HEK293 (cell line): ENCODE results near the gene UBA3.

Source experiments
- CTCF ChIA-PET: fragments of 350-600 bp; formaldehyde crosslinking; extraction: SDS; loops from one replicate; lab custom pipeline; 2021; ENCODE audit warnings: antibody characterized with exemption; lab: Yijun Ruan, JAX
- POLR2A ChIA-PET: fragments of 300-600 bp; formaldehyde crosslinking; extraction: SDS; loops from one replicate; lab custom pipeline; 2020; ENCODE audit warnings: antibody characterized with exemption, inconsistent platforms; lab: Yijun Ruan, JAX
- H3K27ac ChIP-seq: fragments of 200-500 bp; sonication (Bioruptor generic); 2 replicates; pipeline ENCODE4 v1.5.1; 2014; ENCODE audit warnings: low read depth, low read length, control low read depth, inconsistent platforms; ENCODE audit errors: extremely low read depth
- H3K36me3 ChIP-seq, 2 experiments: fragments of 200-500 bp in 1 of 2; sonication (Bioruptor generic) in 1 of 2; 1 replicate in 1 of 2; 2 replicates in 1 of 2; pipeline ENCODE4 v1.5.1; 2014 to 2017; ENCODE audit warnings: inconsistent platforms in 2 of 2, low read length in 2 of 2; ENCODE audit not compliant: control insufficient read depth in 2 of 2, insufficient read depth in 1 of 2
- H3K4me1 ChIP-seq: fragments of 200-500 bp; sonication (Bioruptor generic); 2 replicates; pipeline ENCODE4 v1.5.1; 2014; ENCODE audit warnings: mild to moderate bottlenecking, low read length, inconsistent platforms; ENCODE audit not compliant: control insufficient read depth, insufficient read depth
- H3K4me3 ChIP-seq: 2 replicates; pipeline ENCODE4 v1.5.1; 2011; ENCODE audit warnings: low read depth, mild to moderate bottlenecking, control low read depth, low read length, moderate library complexity
- H3K9me3 ChIP-seq: fragments of 200-500 bp; sonication (Bioruptor generic); 2 replicates; pipeline ENCODE4 v1.5.1; 2014; ENCODE audit warnings: low read depth, low read length, inconsistent platforms; ENCODE audit not compliant: control insufficient read depth, insufficient read depth
- GLI4 ChIP-seq: fragments of 450-650 bp; formaldehyde crosslinking; IDR thresholded peaks from 2 replicates; pipeline ENCODE4 v1.5.1; 2016; ENCODE audit warnings: missing biosample characterization, missing genetic modification characterization
- SP7 ChIP-seq: fragments of 450-650 bp; formaldehyde crosslinking; IDR thresholded peaks from 2 replicates; pipeline ENCODE4 v1.5.1; 2016; ENCODE audit warnings: missing biosample characterization, missing genetic modification characterization
- WT1 ChIP-seq: fragments of 450-650 bp; formaldehyde crosslinking; IDR thresholded peaks from 2 replicates; pipeline ENCODE4 v1.5.1; 2016; ENCODE audit warnings: missing biosample characterization, missing genetic modification characterization
- ZFP69B ChIP-seq: fragments of 450-650 bp; formaldehyde crosslinking; IDR thresholded peaks from 2 replicates; pipeline ENCODE4 v1.5.1; 2016; ENCODE audit warnings: missing biosample characterization, missing genetic modification characterization
- ZNF121 ChIP-seq: fragments of 450-650 bp; formaldehyde crosslinking; IDR thresholded peaks from 2 replicates; pipeline ENCODE4 v1.5.1; 2016; ENCODE audit warnings: missing biosample characterization, missing genetic modification characterization
- ZNF19 ChIP-seq: fragments of 450-650 bp; formaldehyde crosslinking; IDR thresholded peaks from 2 replicates; pipeline ENCODE4; 2016; ENCODE audit warnings: missing biosample characterization, missing genetic modification characterization, low read depth
- ZNF202 ChIP-seq: fragments of 450-650 bp; formaldehyde crosslinking; IDR thresholded peaks from 2 replicates; pipeline ENCODE4 v1.5.1; 2016; ENCODE audit warnings: missing biosample characterization, missing genetic modification characterization, borderline replicate concordance
- ZNF239 ChIP-seq: fragments of 450-650 bp; formaldehyde crosslinking; IDR thresholded peaks from 2 replicates; pipeline ENCODE4 v1.5.1; 2016; ENCODE audit warnings: missing biosample characterization, missing genetic modification characterization
- ZNF354C ChIP-seq: fragments of 450-650 bp; formaldehyde crosslinking; IDR thresholded peaks from 2 replicates; pipeline ENCODE4 v1.5.1; 2016; ENCODE audit warnings: missing biosample characterization, missing genetic modification characterization, low read depth, borderline replicate concordance
- ZNF548 ChIP-seq: fragments of 450-650 bp; formaldehyde crosslinking; IDR thresholded peaks from 2 replicates; pipeline ENCODE4 v1.5.1; 2016; ENCODE audit warnings: missing biosample characterization, missing genetic modification characterization
- ZNF701 ChIP-seq: fragments of 450-650 bp; formaldehyde crosslinking; IDR thresholded peaks from 2 replicates; pipeline ENCODE4 v1.5.1; 2016; ENCODE audit warnings: missing biosample characterization, missing genetic modification characterization
- ZNF747 ChIP-seq: fragments of 450-650 bp; formaldehyde crosslinking; IDR thresholded peaks from 2 replicates; pipeline ENCODE4 v1.5.1; 2016; ENCODE audit warnings: missing biosample characterization, missing genetic modification characterization
- ZNF837 ChIP-seq: fragments of 450-650 bp; formaldehyde crosslinking; IDR thresholded peaks from 2 replicates; pipeline ENCODE4 v1.5.1; 2016; ENCODE audit warnings: missing biosample characterization, missing genetic modification characterization
- TF ChIP-seq, protein P1 (sequence below): fragments of 450-650 bp; formaldehyde crosslinking; IDR thresholded peaks from 2 replicates; pipeline ENCODE4 v1.5.1; 2016; ENCODE audit warnings: missing biosample characterization, missing genetic modification characterization
- TF ChIP-seq, protein P2 (sequence below): fragments of 450-650 bp; formaldehyde crosslinking; IDR thresholded peaks from 2 replicates; pipeline ENCODE4 v1.5.1; 2017; ENCODE audit warnings: missing biosample characterization, missing genetic modification characterization
- TF ChIP-seq, protein P3 (sequence below): fragments of 450-650 bp; formaldehyde crosslinking; conservative IDR thresholded peaks from 2 replicates; pipeline ENCODE4 v1.5.1; 2016; ENCODE audit warnings: low read depth, missing biosample characterization, missing genetic modification characterization
- TF ChIP-seq, protein P4 (sequence below): fragments of 450-650 bp; formaldehyde crosslinking; IDR thresholded peaks from 2 replicates; pipeline ENCODE4 v1.5.1; 2016; ENCODE audit warnings: missing biosample characterization, missing genetic modification characterization, borderline replicate concordance

The UBA3 gene

DNA sequence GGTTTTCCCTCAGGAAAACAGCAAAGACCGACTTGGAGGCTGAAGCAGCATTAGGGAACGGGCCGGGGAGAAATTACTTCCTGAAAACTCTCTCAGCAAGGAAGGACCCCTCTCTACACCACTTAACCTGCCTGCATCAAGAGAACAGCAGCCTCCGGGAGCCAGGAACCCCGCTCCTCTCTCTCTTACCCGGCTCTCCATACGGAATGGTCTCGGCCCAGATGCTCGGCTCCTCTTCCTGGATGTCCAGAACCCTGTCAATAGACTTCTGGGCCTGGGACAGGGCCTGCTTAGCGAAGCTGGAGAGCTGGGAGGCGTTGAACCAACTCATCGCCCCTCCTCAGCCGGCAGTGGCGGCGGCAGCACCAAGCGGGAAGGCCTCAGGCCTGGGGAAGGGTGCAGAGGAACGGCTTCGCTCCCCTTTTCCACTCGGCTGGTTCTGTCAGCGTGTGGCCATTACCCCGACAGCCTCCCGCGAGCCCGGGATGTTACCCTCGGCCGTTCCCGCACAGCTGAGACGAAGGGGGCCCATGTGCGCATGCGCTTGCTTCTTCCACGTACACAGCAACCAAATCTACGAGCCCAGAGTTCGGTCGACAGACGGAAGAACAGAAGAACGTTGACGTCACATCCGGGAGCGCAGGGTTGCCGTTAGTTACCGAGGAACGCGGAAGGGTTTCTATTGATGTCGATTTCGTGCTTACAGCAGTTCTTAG, 28.3 kb downstream of the UBA3 start, which contains the start of gene TMF1 (continued):
- TF ChIP-seq ZNF701 (tag by site-specific recombination) = no peak
- no peak for TF ChIP-seq GLI4
- no peak for TF ChIP-seq ZNF747 (tag by site-specific recombination)
- TF ChIP-seq ZNF202 (tag by site-specific recombination) = no peak
- no peak for TF ChIP-seq ZNF548 (tag by site-specific recombination)
- TF ChIP-seq, protein P1, sequence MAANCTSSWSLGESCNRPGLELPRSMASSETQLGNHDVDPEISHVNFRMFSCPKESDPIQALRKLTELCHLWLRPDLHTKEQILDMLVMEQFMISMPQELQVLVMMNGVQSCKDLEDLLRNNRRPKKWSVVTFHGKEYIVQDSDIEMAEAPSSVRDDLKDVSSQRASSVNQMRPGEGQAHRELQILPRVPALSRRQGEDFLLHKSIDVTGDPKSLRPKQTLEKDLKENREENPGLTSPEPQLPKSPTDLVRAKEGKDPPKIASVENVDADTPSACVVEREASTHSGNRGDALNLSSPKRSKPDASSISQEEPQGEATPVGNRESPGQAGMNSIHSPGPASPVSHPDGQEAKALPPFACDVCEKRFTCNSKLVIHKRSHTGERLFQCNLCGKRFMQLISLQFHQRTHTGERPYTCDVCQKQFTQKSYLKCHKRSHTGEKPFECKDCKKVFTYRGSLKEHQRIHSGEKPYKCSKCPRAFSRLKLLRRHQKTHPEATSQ (tag by site-specific recombination) = no peak
- TF ChIP-seq, protein P2, sequence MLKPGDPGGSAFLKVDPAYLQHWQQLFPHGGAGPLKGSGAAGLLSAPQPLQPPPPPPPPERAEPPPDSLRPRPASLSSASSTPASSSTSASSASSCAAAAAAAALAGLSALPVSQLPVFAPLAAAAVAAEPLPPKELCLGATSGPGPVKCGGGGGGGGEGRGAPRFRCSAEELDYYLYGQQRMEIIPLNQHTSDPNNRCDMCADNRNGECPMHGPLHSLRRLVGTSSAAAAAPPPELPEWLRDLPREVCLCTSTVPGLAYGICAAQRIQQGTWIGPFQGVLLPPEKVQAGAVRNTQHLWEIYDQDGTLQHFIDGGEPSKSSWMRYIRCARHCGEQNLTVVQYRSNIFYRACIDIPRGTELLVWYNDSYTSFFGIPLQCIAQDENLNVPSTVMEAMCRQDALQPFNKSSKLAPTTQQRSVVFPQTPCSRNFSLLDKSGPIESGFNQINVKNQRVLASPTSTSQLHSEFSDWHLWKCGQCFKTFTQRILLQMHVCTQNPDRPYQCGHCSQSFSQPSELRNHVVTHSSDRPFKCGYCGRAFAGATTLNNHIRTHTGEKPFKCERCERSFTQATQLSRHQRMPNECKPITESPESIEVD (tag by site-specific recombination) = no peak
- TF ChIP-seq ZNF19 (tag by site-specific recombination) = no peak
- no peak for TF ChIP-seq ZNF354C (tag by site-specific recombination)
- TF ChIP-seq ZNF837 (tag by site-specific recombination) = no peak
- TF ChIP-seq ZFP69B (tag by site-specific recombination) = no peak
- TF ChIP-seq, protein P3, sequence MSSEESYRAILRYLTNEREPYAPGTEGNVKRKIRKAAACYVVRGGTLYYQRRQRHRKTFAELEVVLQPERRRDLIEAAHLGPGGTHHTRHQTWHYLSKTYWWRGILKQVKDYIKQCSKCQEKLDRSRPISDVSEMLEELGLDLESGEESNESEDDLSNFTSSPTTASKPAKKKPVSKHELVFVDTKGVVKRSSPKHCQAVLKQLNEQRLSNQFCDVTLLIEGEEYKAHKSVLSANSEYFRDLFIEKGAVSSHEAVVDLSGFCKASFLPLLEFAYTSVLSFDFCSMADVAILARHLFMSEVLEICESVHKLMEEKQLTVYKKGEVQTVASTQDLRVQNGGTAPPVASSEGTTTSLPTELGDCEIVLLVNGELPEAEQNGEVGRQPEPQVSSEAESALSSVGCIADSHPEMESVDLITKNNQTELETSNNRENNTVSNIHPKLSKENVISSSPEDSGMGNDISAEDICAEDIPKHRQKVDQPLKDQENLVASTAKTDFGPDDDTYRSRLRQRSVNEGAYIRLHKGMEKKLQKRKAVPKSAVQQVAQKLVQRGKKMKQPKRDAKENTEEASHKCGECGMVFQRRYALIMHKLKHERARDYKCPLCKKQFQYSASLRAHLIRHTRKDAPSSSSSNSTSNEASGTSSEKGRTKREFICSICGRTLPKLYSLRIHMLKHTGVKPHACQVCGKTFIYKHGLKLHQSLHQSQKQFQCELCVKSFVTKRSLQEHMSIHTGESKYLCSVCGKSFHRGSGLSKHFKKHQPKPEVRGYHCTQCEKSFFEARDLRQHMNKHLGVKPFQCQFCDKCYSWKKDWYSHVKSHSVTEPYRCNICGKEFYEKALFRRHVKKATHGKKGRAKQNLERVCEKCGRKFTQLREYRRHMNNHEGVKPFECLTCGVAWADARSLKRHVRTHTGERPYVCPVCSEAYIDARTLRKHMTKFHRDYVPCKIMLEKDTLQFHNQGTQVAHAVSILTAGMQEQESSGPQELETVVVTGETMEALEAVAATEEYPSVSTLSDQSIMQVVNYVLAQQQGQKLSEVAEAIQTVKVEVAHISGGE (tag by site-specific recombination) = peak; percentile 58
- TF ChIP-seq SP7 (tag by site-specific recombination) = peak; percentile 9; the same call in 1 of the 2 replicates
- TF ChIP-seq ZNF239 (tag by site-specific recombination) = no peak
- no peak for TF ChIP-seq WT1

DNA sequence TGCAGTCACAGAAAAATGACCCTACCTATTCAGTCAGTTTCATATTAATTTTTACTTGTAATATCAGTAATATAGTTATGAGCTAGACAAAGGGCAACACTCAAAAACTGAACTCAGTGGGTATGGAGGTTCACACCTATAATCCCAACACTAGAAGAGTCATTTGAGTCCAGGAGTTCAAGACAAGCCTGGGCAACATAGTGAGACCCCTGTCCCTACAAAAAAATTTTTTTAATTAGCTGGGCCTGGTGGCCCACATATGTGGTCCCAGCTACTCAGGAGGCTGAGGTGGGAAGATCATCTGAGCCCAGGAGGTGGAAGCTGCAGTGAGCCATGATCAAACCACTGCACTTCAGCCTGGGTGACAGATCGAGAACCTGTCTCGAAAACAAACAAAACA, 31.2 kb downstream of the UBA3 start:
- H3K4me3 ChIP-seq = no peak overlapping the region
- no peaks in the 10 kb centered on the region for H3K9me3 ChIP-seq
- 0 out of 2 replicates have a peak, but pooled peaks cover 3% of the 10 kb centered on the region for H3K4me1 ChIP-seq
- TF ChIP-seq, protein P4, sequence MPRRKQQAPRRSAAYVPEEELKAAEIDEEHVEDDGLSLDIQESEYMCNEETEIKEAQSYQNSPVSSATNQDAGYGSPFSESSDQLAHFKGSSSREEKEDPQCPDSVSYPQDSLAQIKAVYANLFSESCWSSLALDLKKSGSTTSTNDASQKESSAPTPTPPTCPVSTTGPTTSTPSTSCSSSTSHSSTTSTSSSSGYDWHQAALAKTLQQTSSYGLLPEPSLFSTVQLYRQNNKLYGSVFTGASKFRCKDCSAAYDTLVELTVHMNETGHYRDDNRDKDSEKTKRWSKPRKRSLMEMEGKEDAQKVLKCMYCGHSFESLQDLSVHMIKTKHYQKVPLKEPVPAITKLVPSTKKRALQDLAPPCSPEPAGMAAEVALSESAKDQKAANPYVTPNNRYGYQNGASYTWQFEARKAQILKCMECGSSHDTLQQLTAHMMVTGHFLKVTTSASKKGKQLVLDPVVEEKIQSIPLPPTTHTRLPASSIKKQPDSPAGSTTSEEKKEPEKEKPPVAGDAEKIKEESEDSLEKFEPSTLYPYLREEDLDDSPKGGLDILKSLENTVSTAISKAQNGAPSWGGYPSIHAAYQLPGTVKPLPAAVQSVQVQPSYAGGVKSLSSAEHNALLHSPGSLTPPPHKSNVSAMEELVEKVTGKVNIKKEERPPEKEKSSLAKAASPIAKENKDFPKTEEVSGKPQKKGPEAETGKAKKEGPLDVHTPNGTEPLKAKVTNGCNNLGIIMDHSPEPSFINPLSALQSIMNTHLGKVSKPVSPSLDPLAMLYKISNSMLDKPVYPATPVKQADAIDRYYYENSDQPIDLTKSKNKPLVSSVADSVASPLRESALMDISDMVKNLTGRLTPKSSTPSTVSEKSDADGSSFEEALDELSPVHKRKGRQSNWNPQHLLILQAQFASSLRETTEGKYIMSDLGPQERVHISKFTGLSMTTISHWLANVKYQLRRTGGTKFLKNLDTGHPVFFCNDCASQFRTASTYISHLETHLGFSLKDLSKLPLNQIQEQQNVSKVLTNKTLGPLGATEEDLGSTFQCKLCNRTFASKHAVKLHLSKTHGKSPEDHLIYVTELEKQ (tag by site-specific recombination) = no peak
- TF ChIP-seq ZNF121 (tag by site-specific recombination) = 0 out of 2 replicates have a peak, but pooled peaks have one; percentile 53
- POLR2A ChIA-PET = no interaction called here
- peaks cover 0 to 43% of the 10 kb centered on the region in 2 experiments for H3K36me3 ChIP-seq
- CTCF ChIA-PET = no interaction called here
- no peak overlapping the region for H3K27ac ChIP-seq
